Suprapubic skin (tissue), 4 donors: ENCODE results near the gene PWWP2B. TPM values are rescaled to one million over a fixed set of nuclear protein-coding genes. Genes with fewer than 3 reads are reported as not detected.
A peak's percentile ranks its signal among the peaks of the same experiment; 100 is the strongest.

Source experiments
- DNase-seq, 2 donors: peaks; one replicate each; pipeline ENCODE4 v3.0.0-alpha.2; 2019; ENCODE audit warnings: low spot score in 2 of 2
- H3K27ac ChIP-seq: fragments of 200-600 bp; sonication (generic); one replicate; pipeline ENCODE4 v1.5.1; 2019
- H3K27me3 ChIP-seq: fragments of 200-600 bp; sonication (generic); one replicate; pipeline ENCODE4 v1.5.1; 2019
- H3K36me3 ChIP-seq: fragments of 200-600 bp; sonication (generic); one replicate; pipeline ENCODE4 v1.5.1; 2019
- H3K4me1 ChIP-seq: fragments of 200-600 bp; sonication (generic); one replicate; pipeline ENCODE4 v1.5.1; 2019
- H3K4me3 ChIP-seq: fragments of 200-600 bp; sonication (generic); one replicate; pipeline ENCODE4 v1.5.1; 2019; ENCODE audit warnings: mild to moderate bottlenecking
- H3K9me3 ChIP-seq: fragments of 200-600 bp; sonication (generic); one replicate; pipeline ENCODE4 v1.5.1; 2019
- EP300 ChIP-seq: sonication (generic); formaldehyde crosslinking; IDR thresholded peaks from one replicate; pipeline ENCODE4 v1.6.1; 2017; ENCODE audit warnings: antibody characterized with exemption
- POLR2A ChIP-seq, 2 donors: fragments of 450-650 bp; IDR thresholded peaks; one replicate each; pipeline ENCODE4 v1.6.1; 2017; ENCODE audit warnings: antibody characterized with exemption in 2 of 2, mild to moderate bottlenecking in 2 of 2, moderate library complexity in 2 of 2
- POLR2AphosphoS5 ChIP-seq, 3 donors: sonication (generic); formaldehyde crosslinking; IDR thresholded peaks; one replicate each; pipeline ENCODE4 v1.6.1; 2017; ENCODE audit warnings: antibody characterized with exemption in 3 of 3
- WGBS: methylation state at CpG from one replicate; pipeline ENCODE4 v1.1.5; 2018; 5-methylcytosine and 5-hydroxymethylcytosine counted together
- total RNA-seq, 4 donors: library from RNA; depleted of rRNA; stranded (reverse); fragments of >200 nt; gene quantifications; one replicate each; pipeline ENCODE4 v1.1.0, GENCODE V29; 2016
- TF ChIP-seq, protein P1 (sequence below), 2 donors: fragments of 200-600 bp in 1 of 2; fragments of 450-650 bp in 1 of 2; sonication (generic) in 1 of 2; IDR thresholded peaks; one replicate each; pipeline ENCODE4 v1.5.1; 2016 to 2019; ENCODE audit warnings: antibody characterized with exemption in 2 of 2, mild to moderate bottlenecking in 1 of 2, moderate library complexity in 1 of 2

The PWWP2B gene
- total RNA-seq, 4 donors from 2014 or later: 15.2 to 19.4 (median 18.3) TPM

DNA sequence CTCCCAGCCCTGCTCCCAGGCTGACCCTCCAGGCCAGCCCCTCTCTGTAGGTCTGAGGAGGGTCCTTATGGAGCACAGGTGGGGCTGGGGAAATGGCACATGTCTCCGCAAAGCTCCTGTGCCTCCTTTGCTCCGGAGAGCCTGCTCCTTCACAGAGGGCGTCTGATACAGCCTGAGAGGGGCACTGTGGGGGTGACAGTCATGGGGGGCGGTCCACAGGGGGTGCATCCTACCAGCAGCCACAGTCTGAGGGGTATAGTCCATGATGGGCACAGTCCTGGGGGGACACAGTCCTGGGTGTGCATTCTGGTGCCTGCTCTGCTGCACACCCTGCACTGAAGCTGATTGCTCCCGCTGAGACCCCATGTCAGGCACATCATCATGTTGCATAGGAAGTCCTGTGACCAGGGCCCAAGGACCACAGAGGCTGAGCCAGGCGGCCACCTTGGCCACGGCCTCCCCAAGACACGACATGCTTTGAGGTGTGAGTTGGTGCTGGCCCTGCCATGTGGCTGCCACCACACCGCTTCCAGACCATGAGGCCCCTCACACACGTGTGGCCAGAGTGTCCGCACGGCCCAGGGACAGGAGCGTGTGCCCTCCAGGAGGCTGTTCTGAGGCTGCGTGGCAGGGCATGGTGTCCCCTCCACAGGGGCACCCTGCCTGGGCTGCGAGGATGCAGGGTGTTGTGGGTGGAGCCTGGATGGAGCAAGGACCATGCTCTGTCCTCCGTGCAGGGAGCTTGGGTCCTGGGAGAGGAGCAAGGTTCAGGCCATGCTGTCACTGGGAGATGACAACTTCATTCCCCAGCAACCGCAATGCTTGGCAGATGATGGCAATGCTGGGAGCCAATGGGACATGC, 59.2 kb downstream of the PWWP2B start:
- WGBS: 80% methylated on average over 6 of the region's 17 CpGs
- peak in 1 of 2 donors; percentile 51 for DNase-seq
- H3K27ac ChIP-seq: no peak overlapping the region

GRCh38 chr10:132456881-132457280, 59.9 kb downstream of the PWWP2B start:
- no peak overlapping the region for H3K4me3 ChIP-seq
- WGBS: 61% methylated on average over 8 of the region's 9 CpGs
- TF ChIP-seq POLR2A (IDR thresholded peaks at IDR 0.05): no peak
- TF ChIP-seq, protein P1, sequence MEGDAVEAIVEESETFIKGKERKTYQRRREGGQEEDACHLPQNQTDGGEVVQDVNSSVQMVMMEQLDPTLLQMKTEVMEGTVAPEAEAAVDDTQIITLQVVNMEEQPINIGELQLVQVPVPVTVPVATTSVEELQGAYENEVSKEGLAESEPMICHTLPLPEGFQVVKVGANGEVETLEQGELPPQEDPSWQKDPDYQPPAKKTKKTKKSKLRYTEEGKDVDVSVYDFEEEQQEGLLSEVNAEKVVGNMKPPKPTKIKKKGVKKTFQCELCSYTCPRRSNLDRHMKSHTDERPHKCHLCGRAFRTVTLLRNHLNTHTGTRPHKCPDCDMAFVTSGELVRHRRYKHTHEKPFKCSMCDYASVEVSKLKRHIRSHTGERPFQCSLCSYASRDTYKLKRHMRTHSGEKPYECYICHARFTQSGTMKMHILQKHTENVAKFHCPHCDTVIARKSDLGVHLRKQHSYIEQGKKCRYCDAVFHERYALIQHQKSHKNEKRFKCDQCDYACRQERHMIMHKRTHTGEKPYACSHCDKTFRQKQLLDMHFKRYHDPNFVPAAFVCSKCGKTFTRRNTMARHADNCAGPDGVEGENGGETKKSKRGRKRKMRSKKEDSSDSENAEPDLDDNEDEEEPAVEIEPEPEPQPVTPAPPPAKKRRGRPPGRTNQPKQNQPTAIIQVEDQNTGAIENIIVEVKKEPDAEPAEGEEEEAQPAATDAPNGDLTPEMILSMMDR (IDR thresholded peaks at IDR 0.05): no peak
- no peak for TF ChIP-seq POLR2AphosphoS5 (IDR thresholded peaks at IDR 0.05)
- no peak for TF ChIP-seq EP300

More for the DNA sequence above, 59.2 kb downstream of the PWWP2B start:
- Histone ChIP-seq H3K4me1 (peaks cover 42% of the 10 kb centered on the region), H3K27me3 (peaks cover 11% of the 10 kb centered on the region), H3K36me3 (no peaks in the 10 kb centered on the region), H3K4me3 (no peak overlapping the region), H3K9me3 (no peaks in the 10 kb centered on the region)
- TF ChIP-seq POLR2A (IDR thresholded peaks at IDR 0.05) (no peak), POLR2AphosphoS5 (IDR thresholded peaks at IDR 0.05) (no peak), EP300 (no peak)
- TF ChIP-seq, protein P1 (IDR thresholded peaks at IDR 0.05): no peak

GRCh38 chr10:132457328-132458070, 60.5 kb downstream of the PWWP2B start:
- Histone ChIP-seq H3K27ac (no peak overlapping the region), H3K9me3 (no peaks in the 10 kb centered on the region), H3K27me3 (peaks cover 11% of the 10 kb centered on the region), H3K4me1 (peaks cover 31% of the 10 kb centered on the region), H3K4me3 (no peak overlapping the region), H3K36me3 (no peaks in the 10 kb centered on the region)
- no peak for TF ChIP-seq POLR2A (IDR thresholded peaks at IDR 0.05)
- TF ChIP-seq EP300: no peak
- TF ChIP-seq, protein P1 (IDR thresholded peaks at IDR 0.05): no peak
- TF ChIP-seq POLR2AphosphoS5 (IDR thresholded peaks at IDR 0.05): no peak
- WGBS: 77% methylated on average over 12 of the region's 24 CpGs
- peak in 1 of 2 donors; percentile 67 for DNase-seq

More at GRCh38 chr10:132456881-132457280, 59.9 kb downstream of the PWWP2B start:
- H3K27ac ChIP-seq: no peak overlapping the region
- H3K4me1 ChIP-seq: peaks cover 37% of the 10 kb centered on the region
- H3K9me3 ChIP-seq: no peaks in the 10 kb centered on the region
- DNase-seq: peak in 1 of 2 donors; percentile 60
- H3K36me3 ChIP-seq: no peaks in the 10 kb centered on the region
- H3K27me3 ChIP-seq: peaks cover 11% of the 10 kb centered on the region

DNA sequence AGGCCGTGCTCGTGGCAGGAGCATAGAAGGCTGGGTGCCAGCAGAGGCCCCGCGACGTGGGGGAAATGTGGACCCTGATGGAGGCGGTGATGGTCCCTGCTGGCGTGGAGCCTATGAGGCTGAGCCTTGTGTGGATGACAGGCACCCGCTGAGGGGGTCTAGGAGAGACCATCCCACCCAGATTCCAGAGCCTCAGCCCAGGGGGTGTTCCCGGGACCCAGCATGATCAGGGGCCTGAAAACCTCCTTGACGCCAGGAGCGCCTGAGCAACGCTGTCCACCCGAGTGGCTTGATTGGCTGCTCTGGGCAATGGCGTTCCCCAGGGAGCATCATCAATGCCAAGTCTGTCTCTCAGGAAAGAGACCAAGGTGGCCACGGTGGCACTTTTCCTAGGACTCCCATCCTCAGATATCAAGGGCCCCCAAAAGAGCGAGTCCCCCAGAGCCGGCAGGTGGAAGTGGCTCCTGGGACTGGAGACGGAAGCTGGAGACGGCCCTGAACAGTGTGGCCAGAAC, 61.1 kb downstream of the PWWP2B start:
- no peak overlapping the region for H3K4me3 ChIP-seq
- H3K4me1 ChIP-seq: peaks cover 25% of the 10 kb centered on the region
- no peak overlapping the region for H3K27ac ChIP-seq

More for the DNA sequence above, 61.1 kb downstream of the PWWP2B start:
- peak in 1 of 2 donors; percentile 74 for DNase-seq
- Histone ChIP-seq H3K9me3 (no peaks in the 10 kb centered on the region), H3K27me3 (peaks cover 11% of the 10 kb centered on the region), H3K36me3 (no peaks in the 10 kb centered on the region)
- WGBS: 38% methylated on average over 9 of the region's 19 CpGs
- TF ChIP-seq, protein P1 (IDR thresholded peaks at IDR 0.05): no peak
- TF ChIP-seq POLR2A (IDR thresholded peaks at IDR 0.05) (no peak), EP300 (no peak), POLR2AphosphoS5 (IDR thresholded peaks at IDR 0.05) (no peak)
